AG08396 (cell line): ENCODE measurements around the gene SPINK13.
"Not testable (repeated sequence)": the region's sequence is repeated elsewhere in the genome, so short reads cannot be mapped to it uniquely, and the experiment has no call there.

Experiments
- DNase-seq: peaks from one replicate; pipeline ENCODE4 v3.0.0; 2012; ENCODE audit warnings: low spot score, mixed read lengths

SPINK13 gene

GRCh38 chr5:148312153-148312552 lies 43.6 kb downstream of the SPINK13 start, which contains the start of gene SPINK7:
TSS of gene SPINK7 (plus strand) at chr5:148312423. CDS start at chr5:148312484, 61 bp downstream.
- no peak for DNase-seq

GRCh38 chr5:148314187-148314586 lies 45.6 kb downstream of the SPINK13 start:
- DNase-seq: no peak

GRCh38 chr5:148314731-148315130 lies 46.1 kb downstream of the SPINK13 start:
- DNase-seq: no peak

- DNase-seq: not testable (repeated sequence)
Measured at GRCh38 chr5:148320011-148320963, 51.7 kb downstream of the SPINK13 start.

- DNase-seq: no peak
Measured at GRCh38 chr5:148333262-148333849, 64.8 kb downstream of the SPINK13 start.

GRCh38 chr5:148335259-148335658 lies 66.7 kb downstream of the SPINK13 start, which contains the start of gene SPINK9:
TSS of gene SPINK9 (plus strand) at chr5:148335559. CDS start at chr5:148335614, 55 bp downstream.
- no peak for DNase-seq
